H9 (cell line): ENCODE measurements around the gene SCT. TPM values are rescaled to one million over a fixed set of nuclear protein-coding genes. Genes with fewer than 3 reads are reported as not detected.

Experiments used
- DNase-seq: peaks from one replicate; pipeline ENCODE4 v3.0.0-alpha.2; 2017
- H2AFZ ChIP-seq: one replicate; pipeline ENCODE4 v1.6.1; 2013; ENCODE audit warnings: mild to moderate bottlenecking, low read length, control low read depth, moderate library complexity
- H2AK5ac ChIP-seq: 2 replicates; pipeline ENCODE4 v1.6.1; 2013; ENCODE audit warnings: low read length, control low read depth, mixed read lengths; ENCODE audit not compliant: insufficient read length
- H2BK120ac ChIP-seq: one replicate; pipeline ENCODE4 v1.6.1; 2013; ENCODE audit warnings: low read depth, mild to moderate bottlenecking, low read length, control low read depth, inconsistent platforms; ENCODE audit not compliant: poor library complexity, severe bottlenecking
- H2BK12ac ChIP-seq: 2 replicates; pipeline ENCODE4 v1.6.1; 2013; ENCODE audit warnings: low read length, control low read depth, mixed read lengths, low read depth; ENCODE audit not compliant: insufficient read length
- H2BK15ac ChIP-seq: 2 replicates; pipeline ENCODE4 v1.6.1; 2013; ENCODE audit warnings: low read depth, low read length, control low read depth
- H2BK20ac ChIP-seq: one replicate; pipeline ENCODE4 v1.6.1; 2013; ENCODE audit warnings: low read depth, mild to moderate bottlenecking, low read length, control low read depth, inconsistent platforms; ENCODE audit not compliant: poor library complexity, severe bottlenecking
- H2BK5ac ChIP-seq: 2 replicates; pipeline ENCODE4 v1.6.1; 2013; ENCODE audit warnings: low read length, control low read depth, mixed read lengths; ENCODE audit not compliant: insufficient read length
- H3K14ac ChIP-seq: 2 replicates; pipeline ENCODE4 v1.6.1; 2013; ENCODE audit warnings: low read length, control low read depth; ENCODE audit not compliant: insufficient read depth
- H3K18ac ChIP-seq: 2 replicates; pipeline ENCODE4 v1.6.1; 2013; ENCODE audit warnings: low read depth, mild to moderate bottlenecking, mixed read lengths, low read length, control low read depth; ENCODE audit not compliant: insufficient read length
- H3K23ac ChIP-seq: 2 replicates; pipeline ENCODE4 v1.6.1; 2013; ENCODE audit warnings: low read length, control low read depth, mixed read lengths, low read depth; ENCODE audit not compliant: insufficient read length
- H3K23me2 ChIP-seq: 2 replicates; pipeline ENCODE4 v1.6.1; 2013; ENCODE audit warnings: low read depth, mild to moderate bottlenecking, mixed read lengths, low read length, control low read depth; ENCODE audit not compliant: insufficient read length, poor library complexity, severe bottlenecking
- H3K27ac ChIP-seq: 2 replicates; pipeline ENCODE4 v1.5.1; 2013; ENCODE audit warnings: low read length, control low read depth, mixed read lengths, low read depth; ENCODE audit not compliant: insufficient read length
- H3K27me3 ChIP-seq: 2 replicates; pipeline ENCODE4 v1.6.1; 2013; ENCODE audit warnings: low read length, control low read depth, inconsistent platforms; ENCODE audit not compliant: insufficient read depth
- H3K4ac ChIP-seq: 2 replicates; pipeline ENCODE4 v1.6.1; 2013; ENCODE audit warnings: low read depth, mild to moderate bottlenecking, control low read depth, inconsistent platforms, low read length, moderate library complexity
- H3K4me1 ChIP-seq: 2 replicates; pipeline ENCODE4 v1.6.1; 2013; ENCODE audit warnings: low read length, control low read depth, inconsistent platforms; ENCODE audit not compliant: insufficient read depth
- H3K4me2 ChIP-seq: 2 replicates; pipeline ENCODE4 v1.6.1; 2013; ENCODE audit warnings: low read length, control low read depth, mixed read lengths; ENCODE audit not compliant: insufficient read length, insufficient read depth
- H3K56ac ChIP-seq: 2 replicates; pipeline ENCODE4 v1.6.1; 2013; ENCODE audit warnings: low read depth, mild to moderate bottlenecking, mixed read lengths, low read length, control low read depth; ENCODE audit not compliant: insufficient read length
- H3K79me1 ChIP-seq: 2 replicates; pipeline ENCODE4 v1.6.1; 2013; ENCODE audit warnings: low read depth, mild to moderate bottlenecking, moderate library complexity, low read length, control low read depth, inconsistent platforms; ENCODE audit not compliant: insufficient read depth, poor library complexity, severe bottlenecking
- H3K79me2 ChIP-seq: 2 replicates; pipeline ENCODE4 v1.6.1; 2013; ENCODE audit warnings: low read length, control low read depth, inconsistent platforms; ENCODE audit not compliant: insufficient read depth
- H3K9ac ChIP-seq: 2 replicates; pipeline ENCODE4 v1.6.1; 2013; ENCODE audit warnings: low read length, control low read depth, mixed read lengths; ENCODE audit not compliant: insufficient read length; ENCODE audit errors: extremely low read depth
- H3K9me3 ChIP-seq: one replicate; pipeline ENCODE4 v1.6.1; 2013; ENCODE audit warnings: low read depth, low read length, inconsistent platforms; ENCODE audit not compliant: control insufficient read depth
- H3T11ph ChIP-seq: one replicate; pipeline ENCODE4 v1.6.1; 2013; ENCODE audit warnings: mild to moderate bottlenecking, low read length, control low read depth, inconsistent platforms
- H4K20me1 ChIP-seq: one replicate; pipeline ENCODE4 v1.6.1; 2013; ENCODE audit not compliant: control insufficient read depth, insufficient read length, insufficient read depth
- H4K5ac ChIP-seq: 2 replicates; pipeline ENCODE4 v1.6.1; 2013; ENCODE audit warnings: low read depth, mild to moderate bottlenecking, mixed read lengths, low read length, control low read depth; ENCODE audit not compliant: insufficient read length
- H4K8ac ChIP-seq: replicated peaks from 2 replicates; pipeline ENCODE4 v1.6.1; 2013; ENCODE audit warnings: low read length, control low read depth, mixed read lengths, low read depth; ENCODE audit not compliant: insufficient read length
- H4K91ac ChIP-seq: 2 replicates; pipeline ENCODE4 v1.6.1; 2013; ENCODE audit warnings: low read depth, mild to moderate bottlenecking, moderate library complexity, mixed read lengths, low read length, control low read depth; ENCODE audit not compliant: insufficient read length
- H3K27ac Mint-ChIP-seq, 3 experiments: 2 replicates in 2 of 3; 3 replicates in 1 of 3; pipeline ENCODE4 v1.8.0; 2020 to 2021; ENCODE audit warnings: mixed read lengths in 3 of 3, mild to moderate bottlenecking in 1 of 3, moderate library complexity in 1 of 3
- H3K27me3 Mint-ChIP-seq: 2 replicates; pipeline ENCODE4 v1.8.0; 2021; ENCODE audit warnings: low read depth, mild to moderate bottlenecking, moderate library complexity, mixed read lengths
- H3K36me3 Mint-ChIP-seq, 3 experiments: 2 replicates in 2 of 3; 3 replicates in 1 of 3; pipeline ENCODE4 v1.8.0; 2020 to 2021; ENCODE audit warnings: low read depth in 3 of 3, mixed read lengths in 3 of 3; ENCODE audit not compliant: insufficient read depth in 1 of 3
- H3K4me1 Mint-ChIP-seq, 2 experiments: 2 replicates each; pipeline ENCODE4 v1.8.0; 2020; ENCODE audit warnings: mixed read lengths in 2 of 2
- H3K4me3 Mint-ChIP-seq, 2 experiments: 2 replicates in 1 of 2; 3 replicates in 1 of 2; pipeline ENCODE4 v1.8.0; 2020 to 2021; ENCODE audit warnings: mild to moderate bottlenecking in 2 of 2, mixed read lengths in 2 of 2, moderate library complexity in 1 of 2
- H3K9me3 Mint-ChIP-seq, 2 experiments: 2 replicates in 1 of 2; 3 replicates in 1 of 2; pipeline ENCODE4 v1.8.0; 2020; ENCODE audit warnings: mild to moderate bottlenecking in 2 of 2, mixed read lengths in 2 of 2, moderate library complexity in 1 of 2
- CTCF ChIP-seq: fragments of 200-600 bp; sonication (generic); conservative IDR thresholded peaks from 3 replicates; pipeline ENCODE4 v1.8.0; 2021; ENCODE audit warnings: antibody characterized with exemption, mild to moderate bottlenecking
- WGBS: extraction: QIAGEN DNeasy Blood & Tissue Kit; methylation state at CpG from one replicate; pipeline ENCODE4 v1.1.7; 2013; ENCODE audit warnings: missing lambda C conversion rate, low lambda C conversion rate, mixed read lengths; ENCODE audit not compliant: insufficient read length; ENCODE audit errors: extremely low coverage; 5-methylcytosine and 5-hydroxymethylcytosine counted together
- total RNA-seq: library from RNA; stranded (reverse); gene quantifications from 2 replicates; pipeline ENCODE4 v1.2.1, GENCODE V29; 2021

Gene SCT
- total RNA-seq, 1 experiment from 2014 or later: 1.8 TPM

GRCh38 chr11:617199-617911 is 9.6 kb downstream of the SCT start:
- H3K36me3 Mint-ChIP-seq: peaks cover 0 to 9% (median 5%) of the 10 kb centered on the region in 3 experiments; a peak in 4 of 7 replicates
- TF ChIP-seq CTCF: no peak
- H4K8ac ChIP-seq: no peak overlapping the region
- H3K18ac ChIP-seq: no peak overlapping the region
- no peaks in the 10 kb centered on the region for H3K27me3 ChIP-seq
- no peak overlapping the region for H2BK15ac ChIP-seq
- no peak overlapping the region for H4K91ac ChIP-seq
- no peak overlapping the region for H3K27ac Mint-ChIP-seq
- H3K23me2 ChIP-seq: peaks cover 4% of the 10 kb centered on the region
- no peak overlapping the region for H4K5ac ChIP-seq
- no peak overlapping the region for H2BK5ac ChIP-seq
- no peaks in the 10 kb centered on the region for H3K27me3 Mint-ChIP-seq
- H3K4me1 Mint-ChIP-seq: peaks cover under 1 to 3% of the 10 kb centered on the region in 2 experiments; a peak in 2 of 4 replicates
- no peak overlapping the region for H2BK20ac ChIP-seq
- H3K23ac ChIP-seq: no peak overlapping the region
- no peak overlapping the region for H3K4ac ChIP-seq
- no peak overlapping the region for H2AFZ ChIP-seq
- H3K79me2 ChIP-seq: no peaks in the 10 kb centered on the region
- no peaks in the 10 kb centered on the region for H3K79me1 ChIP-seq
- H2AK5ac ChIP-seq: no peak overlapping the region
- no peak overlapping the region for H3K14ac ChIP-seq
- no peak overlapping the region for H3K4me3 Mint-ChIP-seq
- H2BK12ac ChIP-seq: no peak overlapping the region
- no peaks in the 10 kb centered on the region for H3K9me3 Mint-ChIP-seq
- H4K20me1 ChIP-seq: no peaks in the 10 kb centered on the region
- H3K4me2 ChIP-seq: no peak overlapping the region
- H3K27ac ChIP-seq: no peak overlapping the region
- WGBS: no CpG with 5 or more reads among the region's 57 CpGs
- no peak overlapping the region for H2BK120ac ChIP-seq
- no peak overlapping the region for H3T11ph ChIP-seq
- H3K9ac ChIP-seq: no peak overlapping the region
- H3K4me1 ChIP-seq: no peaks in the 10 kb centered on the region
- no peaks in the 10 kb centered on the region for H3K9me3 ChIP-seq
- no peak for DNase-seq
- H3K56ac ChIP-seq: no peak overlapping the region
